Measurements from ENCODE around the gene PCDHA7. TPM values are rescaled to one million over a fixed set of nuclear protein-coding genes. Genes with fewer than 3 reads are reported as not detected.
"Not testable (repeated sequence)": the region's sequence is repeated elsewhere in the genome, so short reads cannot be mapped to it uniquely, and the experiment has no call there.

The PCDHA7 gene
- total RNA-seq (2014; rRNA removed; shearing (Covaris generic)), result 0.43 TPM in 1 of 2 replicates, not detected in the other

- DNase-seq (ENCODE audit: low spot score), result peak; percentile 51
These were observed at the start of gene PCDHA7 for GRCh38 chr5:140833993-140834392. PCDHA7 (plus strand) TSS chr5:140834269; CDS start chr5:140834384, 115 bp downstream.

GRCh38 chr5:140785905-140786686, 48.0 kb upstream of the PCDHA7 start, which contains the start of gene PCDHA1:
PCDHA1 (plus strand) TSS chr5:140786140.
- in situ Hi-C loops (cut with HindIII; ENCODE audit: low sequenced_read_pairs), result no loop called here
- peak; percentile 24 for DNase-seq (ENCODE audit: low spot score)

More at GRCh38 chr5:140833993-140834392, at the start of gene PCDHA7:
- in situ Hi-C loops (cut with HindIII; ENCODE audit: low sequenced_read_pairs), result no loop called here

GRCh38 chr5:140787422-140787821, 46.6 kb upstream of the PCDHA7 start:
- in situ Hi-C loops (cut with HindIII; ENCODE audit: low sequenced_read_pairs), result not testable (repeated sequence)

GRCh38 chr5:140787849-140788504, 46.1 kb upstream of the PCDHA7 start:
- DNase-seq (ENCODE audit: low spot score); in situ Hi-C loops (cut with HindIII; ENCODE audit: low sequenced_read_pairs): not testable (repeated sequence)

More at GRCh38 chr5:140787422-140787821, 46.6 kb upstream of the PCDHA7 start:
- not testable (repeated sequence) for DNase-seq (ENCODE audit: low spot score)

- no peak for DNase-seq (ENCODE audit: low spot score)
- in situ Hi-C loops (cut with HindIII; ENCODE audit: low sequenced_read_pairs), result no loop called here
These were observed 43.0 kb upstream of the PCDHA7 start for GRCh38 chr5:140791089-140791488.

- DNase-seq (ENCODE audit: low spot score), result no peak
- in situ Hi-C loops (cut with HindIII; ENCODE audit: low sequenced_read_pairs), result no loop called here
These were observed 39.3 kb upstream of the PCDHA7 start, which contains the start of gene PCDHA2 for GRCh38 chr5:140794595-140795258. PCDHA2 (plus strand) TSS chr5:140794852.

- in situ Hi-C loops (cut with HindIII; ENCODE audit: low sequenced_read_pairs), result no loop called here
- peak; percentile 8 for DNase-seq (ENCODE audit: low spot score)
These were observed 38.8 kb upstream of the PCDHA7 start for GRCh38 chr5:140795259-140795641.

GRCh38 chr5:140796072-140796717, 37.9 kb upstream of the PCDHA7 start:
- in situ Hi-C loops (cut with HindIII; ENCODE audit: low sequenced_read_pairs), result not testable (repeated sequence)

GRCh38 chr5:140796718-140797095, 37.4 kb upstream of the PCDHA7 start:
- DNase-seq (ENCODE audit: low spot score), result no peak
- in situ Hi-C loops (cut with HindIII; ENCODE audit: low sequenced_read_pairs), result no loop called here

More at GRCh38 chr5:140796072-140796717, 37.9 kb upstream of the PCDHA7 start:
- DNase-seq (ENCODE audit: low spot score), result not testable (repeated sequence)

- in situ Hi-C loops (cut with HindIII; ENCODE audit: low sequenced_read_pairs), result no loop called here
- DNase-seq (ENCODE audit: low spot score), result peak; percentile 22
These were observed 33.1 kb upstream of the PCDHA7 start, which contains the start of gene PCDHA3 for GRCh38 chr5:140800816-140801493. PCDHA3 (plus strand) TSS chr5:140801057.

- peak; percentile 6 for DNase-seq (ENCODE audit: low spot score)
- in situ Hi-C loops (cut with HindIII; ENCODE audit: low sequenced_read_pairs), result no loop called here
These were observed 32.6 kb upstream of the PCDHA7 start for GRCh38 chr5:140801494-140801841.

- in situ Hi-C loops (cut with HindIII; ENCODE audit: low sequenced_read_pairs); DNase-seq (ENCODE audit: low spot score): not testable (repeated sequence)
These were observed 31.7 kb upstream of the PCDHA7 start for GRCh38 chr5:140802381-140802780.

GRCh38 chr5:140802781-140803271, 31.2 kb upstream of the PCDHA7 start:
- no peak for DNase-seq (ENCODE audit: low spot score)
- in situ Hi-C loops (cut with HindIII; ENCODE audit: low sequenced_read_pairs), result no loop called here

GRCh38 chr5:140806834-140807775, 27.0 kb upstream of the PCDHA7 start, which contains the start of gene PCDHA4:
PCDHA4 (plus strand) TSS chr5:140807068.
- peak; percentile 63 for DNase-seq (ENCODE audit: low spot score)
- in situ Hi-C loops (cut with HindIII; ENCODE audit: low sequenced_read_pairs), result no loop called here

GRCh38 chr5:140808241-140808888, 25.7 kb upstream of the PCDHA7 start:
- in situ Hi-C loops (cut with HindIII; ENCODE audit: low sequenced_read_pairs); DNase-seq (ENCODE audit: low spot score): not testable (repeated sequence)

- in situ Hi-C loops (cut with HindIII; ENCODE audit: low sequenced_read_pairs), result no loop called here
- no peak for DNase-seq (ENCODE audit: low spot score)
These were observed 25.2 kb upstream of the PCDHA7 start for GRCh38 chr5:140808889-140809291.

All from G401 (cell line).